ENCODE results near the gene SLC39A11. TPM values are rescaled to one million over a fixed set of nuclear protein-coding genes. Genes with fewer than 3 reads are reported as not detected.
A peak's percentile ranks its signal among the peaks of the same experiment; 100 is the strongest.
"Not testable (repeated sequence)": the region's sequence is repeated elsewhere in the genome, so short reads cannot be mapped to it uniquely, and the experiment has no call there.

SLC39A11 gene
- total RNA-seq, 1 experiment from 2014 or later = 46.4 TPM

GRCh38 chr17:72639711-72640110 is 452.8 kb downstream of the SLC39A11 start:
- no peak for TF ChIP-seq ATF3 (IDR thresholded peaks at IDR 0.05)
- no peak for TF ChIP-seq RAD21 (IDR thresholded peaks at IDR 0.05; ENCODE audit: low read depth)
- no peak for TF ChIP-seq SIN3A (IDR thresholded peaks at IDR 0.05; ENCODE audit: low read depth)
- no peak for TF ChIP-seq CBX3 (IDR thresholded peaks at IDR 0.05; ENCODE audit: low read depth)
- no peak for TF ChIP-seq POLR2A (IDR thresholded peaks at IDR 0.05; ENCODE audit: borderline replicate concordance, extremely low read depth, insufficient read depth, insufficient read length)
- TF ChIP-seq CEBPB (IDR thresholded peaks at IDR 0.05; ENCODE audit: low read depth) = no peak
- TF ChIP-seq CTCF (IDR thresholded peaks at IDR 0.05 in 2 of 3, conservative IDR thresholded peaks at IDR 0.05 in 1 of 3; ENCODE audit: borderline replicate concordance in 1 of 3, insufficient read depth in 1 of 3, low read depth in 2 of 3, low read length in 2 of 3) = no peak
- TF ChIP-seq ZBTB33 (IDR thresholded peaks at IDR 0.05; ENCODE audit: extremely low read depth, insufficient replicate concordance, low read length) = no peak
- TF ChIP-seq EZH2phosphoT487 (IDR thresholded peaks at IDR 0.05; ENCODE audit: borderline replicate concordance) = no peak
- TF ChIP-seq YY1 (IDR thresholded peaks at IDR 0.05; ENCODE audit: extremely low read depth, insufficient replicate concordance, low read depth, low read length) = no peak
- TF ChIP-seq TCF7L2 (IDR thresholded peaks at IDR 0.05; ENCODE audit: borderline replicate concordance, extremely low read depth, insufficient read depth, insufficient read length) = no peak
- TF ChIP-seq ELF1 (IDR thresholded peaks at IDR 0.05; ENCODE audit: borderline replicate concordance, low read depth) = no peak
- peak overlapping the region; percentile 39; the same call in 1 of the 2 replicates for H3K27ac ChIP-seq (ENCODE audit: low read depth, low read length)
- DNase-seq (ENCODE audit: low read depth, low spot score) = no peak
- CTCF ChIA-PET = interaction anchor here (2.1 kb wide), 1 partner anchor 21 kb away, joined by 7 read pairs; no protein-coding TSS in a partner anchor
- H2AFZ ChIP-seq (ENCODE audit: low read depth, low read length, poor library complexity, severe bottlenecking) = no peak overlapping the region
- 0 out of 4 replicates have a peak overlapping the region, but pooled peaks of 1 of the 2 experiments have one; percentile 31 for H3K4me3 ChIP-seq (replicated peaks in 1 of 2; ENCODE audit: low read depth in 1 of 2, low read length in 2 of 2)
- RAD21 ChIA-PET (ENCODE audit: low non-redundant PET in 1 of 2, low total read pairs in 2 of 2, uncharacterized antibody in 2 of 2, unreplicated experiment in 2 of 2) = no interaction called here
- POLR2A ChIA-PET = interaction anchor here (1.3 kb wide), 1 partner anchor 47 kb away, joined by 3 read pairs; no protein-coding TSS in a partner anchor
- intact Hi-C loops (cut with micrococcal nuclease) = no loop called here
- H3K36me3 ChIP-seq (ENCODE audit: control insufficient read depth in 1 of 2, insufficient read depth in 2 of 2, low read length in 2 of 2) = no peaks in the 10 kb centered on the region
- H3K4me2 ChIP-seq (ENCODE audit: low read length) = peak overlapping the region; percentile 66
- H3K9ac ChIP-seq (ENCODE audit: low read length) = peak overlapping the region; percentile 50
- H4K20me1 ChIP-seq (ENCODE audit: insufficient read depth) = no peaks in the 10 kb centered on the region
- H3K4me1 ChIP-seq (ENCODE audit: control insufficient read depth in 1 of 2, insufficient read depth in 2 of 2, low read length in 2 of 2) = peaks cover 16 to 36% of the 10 kb centered on the region in 2 experiments
- no peaks in the 10 kb centered on the region for H3K9me2 ChIP-seq (ENCODE audit: insufficient read depth)
- H3K27me3 ChIP-seq (ENCODE audit: insufficient read depth, low read length) = no peaks in the 10 kb centered on the region
- no peaks in the 10 kb centered on the region; a peak in 1 of 4 replicates for H3K9me3 ChIP-seq (ENCODE audit: control insufficient read depth in 1 of 2, insufficient read depth in 1 of 2, low read depth in 1 of 2, low read length in 2 of 2)
- peak; percentile 37 for ATAC-seq
- BruUV-seq (replicated peaks) = no TSS peak
- no peaks in the 10 kb centered on the region for H3K79me2 ChIP-seq (ENCODE audit: insufficient read depth, low read length)

- H3K27me3 ChIP-seq (ENCODE audit: insufficient read depth, low read length); RAD21 ChIA-PET (ENCODE audit: low non-redundant PET in 1 of 2, low total read pairs in 2 of 2, uncharacterized antibody in 2 of 2, unreplicated experiment in 2 of 2); H3K4me3 ChIP-seq (replicated peaks in 1 of 2; ENCODE audit: low read depth in 1 of 2, low read length in 2 of 2); ATAC-seq; H3K27ac ChIP-seq (ENCODE audit: low read depth, low read length); BruUV-seq (replicated peaks); H4K20me1 ChIP-seq (ENCODE audit: insufficient read depth); intact Hi-C loops (cut with micrococcal nuclease); H3K9me2 ChIP-seq (ENCODE audit: insufficient read depth); H3K9me3 ChIP-seq (ENCODE audit: control insufficient read depth in 1 of 2, insufficient read depth in 1 of 2, low read depth in 1 of 2, low read length in 2 of 2); H3K9ac ChIP-seq (ENCODE audit: low read length); H3K79me2 ChIP-seq (ENCODE audit: insufficient read depth, low read length); H3K36me3 ChIP-seq (ENCODE audit: control insufficient read depth in 1 of 2, insufficient read depth in 2 of 2, low read length in 2 of 2); H2AFZ ChIP-seq (ENCODE audit: low read depth, low read length, poor library complexity, severe bottlenecking); DNase-seq (ENCODE audit: low read depth, low spot score); H3K4me2 ChIP-seq (ENCODE audit: low read length): not testable (repeated sequence)
- H3K4me1 ChIP-seq (ENCODE audit: control insufficient read depth in 1 of 2, insufficient read depth in 2 of 2, low read length in 2 of 2) = peaks cover 16 to 34% of the 10 kb centered on the region in 2 experiments
- ChIA-PET POLR2A (interaction anchor here (1.3 kb wide), 1 partner anchor 46 kb away, joined by 3 read pairs; no protein-coding TSS in a partner anchor), CTCF (interaction anchor here (2.1 kb wide), 1 partner anchor 22 kb away, joined by 7 read pairs; no protein-coding TSS in a partner anchor)
These were observed 453.6 kb downstream of the SLC39A11 start for GRCh38 chr17:72638932-72639331.
